H1 (cell line): ENCODE results near the gene ZNF385C. TPM values are rescaled to one million over a fixed set of nuclear protein-coding genes. Genes with fewer than 3 reads are reported as not detected.

Experiments
- CTCF ChIA-PET: fragments of 300-600 bp; sonication (Branson Sonifier 250); formaldehyde crosslinking; loops from one replicate; lab custom pipeline; 2021; ENCODE audit not compliant: partially characterized antibody; lab: Charles Lee
- POLR2A ChIA-PET: fragments of 300-600 bp; sonication (Branson Sonifier 250); formaldehyde crosslinking; loops from one replicate; lab custom pipeline; 2021; ENCODE audit warnings: inconsistent platforms; ENCODE audit not compliant: partially characterized antibody; lab: Charles Lee
- DNase-seq, 2 experiments: peaks; one replicate each; pipeline versions ENCODE4 v3.0.0 to v3.0.0-alpha.2; 2010 to 2022; ENCODE audit warnings: low spot score in 2 of 2, low read depth in 1 of 2, mixed read lengths in 1 of 2
- FAIRE-seq: peaks from 2 replicates; lab custom pipeline; 2011; peaks lifted over from hg19 to GRCh38; lab: Jason Lieb, UNC
- H2AFZ ChIP-seq: 2 replicates; pipeline ENCODE4 v1.8.1; 2012; ENCODE audit warnings: low read length, inconsistent platforms
- H2AK5ac ChIP-seq: 2 replicates; pipeline ENCODE4 v1.6.1; 2013; ENCODE audit warnings: low read depth, low read length
- H2BK120ac ChIP-seq: replicated peaks from 2 replicates; pipeline ENCODE3; 2013; ENCODE audit warnings: low read depth, low read length, inconsistent platforms
- H2BK12ac ChIP-seq: 2 replicates; pipeline ENCODE4 v1.6.1; 2013; ENCODE audit warnings: low read depth, low read length
- H2BK15ac ChIP-seq: 2 replicates; pipeline ENCODE4 v1.6.1; 2013; ENCODE audit warnings: low read length
- H2BK20ac ChIP-seq: 2 replicates; pipeline ENCODE4 v1.6.1; 2013; ENCODE audit warnings: low read length
- H2BK5ac ChIP-seq: 2 replicates; pipeline ENCODE4 v1.6.1; 2013; ENCODE audit warnings: low read depth, low read length
- H3K14ac ChIP-seq: 2 replicates; pipeline ENCODE4 v1.6.1; 2013; ENCODE audit warnings: inconsistent platforms; ENCODE audit not compliant: insufficient read length
- H3K18ac ChIP-seq: 2 replicates; pipeline ENCODE4 v1.6.1; 2013; ENCODE audit warnings: low read length; ENCODE audit errors: extremely low read depth
- H3K23ac ChIP-seq: 2 replicates; pipeline ENCODE4 v1.6.1; 2013; ENCODE audit warnings: inconsistent platforms; ENCODE audit not compliant: insufficient read length
- H3K23me2 ChIP-seq: 2 replicates; pipeline ENCODE4 v1.6.1; 2013; ENCODE audit warnings: low read depth, low read length
- H3K27ac ChIP-seq: 2 replicates; pipeline ENCODE4 v1.6.1; 2011; ENCODE audit warnings: low read depth, low read length, inconsistent platforms
- H3K27me3 ChIP-seq, 4 experiments: replicated peaks in 1 of 4; 1 replicate in 1 of 4; 2 replicates in 3 of 4; pipeline versions ENCODE4 v1.6.1 to v1.8.1; 2011 to 2013; ENCODE audit warnings: low read length in 3 of 4, mild to moderate bottlenecking in 3 of 4, inconsistent platforms in 2 of 4, mixed read lengths in 2 of 4, moderate library complexity in 1 of 4; ENCODE audit not compliant: control insufficient read depth in 3 of 4, insufficient read depth in 3 of 4; ENCODE audit errors: extremely low read depth in 1 of 4
- H3K36me3 ChIP-seq, 4 experiments: 2 replicates each; pipeline versions ENCODE4 v1.6.1 to v1.8.1; 2011 to 2013; ENCODE audit warnings: mild to moderate bottlenecking in 4 of 4, low read length in 3 of 4, moderate library complexity in 2 of 4, control low read depth in 1 of 4, inconsistent platforms in 1 of 4; ENCODE audit not compliant: insufficient read depth in 4 of 4, control insufficient read depth in 2 of 4
- H3K4ac ChIP-seq: replicated peaks from 2 replicates; pipeline ENCODE3; 2013; ENCODE audit warnings: low read length, low read depth, mixed read lengths, inconsistent platforms; ENCODE audit not compliant: insufficient read length
- H3K4me1 ChIP-seq, 4 experiments: replicated peaks in 1 of 4; 1 replicate in 1 of 4; 2 replicates in 3 of 4; pipeline versions ENCODE4 v1.6.1 to v1.8.1; 2011 to 2013; ENCODE audit warnings: low read length in 3 of 4, inconsistent platforms in 2 of 4, mixed read lengths in 1 of 4; ENCODE audit not compliant: insufficient read depth in 4 of 4, control insufficient read depth in 3 of 4
- H3K4me2 ChIP-seq, 2 experiments: 2 replicates each; pipeline versions ENCODE4 v1.6.1 to v1.8.1; 2011 to 2013; ENCODE audit warnings: low read depth in 2 of 2, low read length in 2 of 2, control low read depth in 1 of 2, inconsistent platforms in 1 of 2, mild to moderate bottlenecking in 1 of 2; ENCODE audit not compliant: insufficient read depth in 1 of 2
- H3K4me3 ChIP-seq, 4 experiments: fragments of 200-600, 300-600 bp in 1 of 4; sonication (generic), shearing (Covaris generic), sonication (Bioruptor Twin) in 1 of 4; 2 replicates each; pipeline versions ENCODE4 v1.5.1 to v1.8.1; 2011 to 2016; ENCODE audit warnings: low read length in 4 of 4, low read depth in 3 of 4, control low read depth in 2 of 4, inconsistent platforms in 2 of 4, mild to moderate bottlenecking in 2 of 4, mixed read lengths in 1 of 4, moderate library complexity in 1 of 4; ENCODE audit not compliant: insufficient read depth in 2 of 4; ENCODE audit errors: extremely low read depth in 1 of 4
- H3K56ac ChIP-seq: replicated peaks from 2 replicates; pipeline ENCODE3; 2013; ENCODE audit warnings: low read depth, mild to moderate bottlenecking, mixed read lengths, low read length, inconsistent platforms; ENCODE audit not compliant: insufficient read length
- H3K79me1 ChIP-seq: 2 replicates; pipeline ENCODE4 v1.6.1; 2013; ENCODE audit warnings: low read depth, low read length, control low read depth
- H3K79me2 ChIP-seq, 2 experiments: 2 replicates each; pipeline versions ENCODE4 v1.6.1 to v1.8.1; 2012 to 2013; ENCODE audit warnings: low read length in 2 of 2, mild to moderate bottlenecking in 2 of 2, inconsistent platforms in 1 of 2; ENCODE audit not compliant: insufficient read depth in 2 of 2, control insufficient read depth in 1 of 2
- H3K9ac ChIP-seq, 4 experiments: replicated peaks in 1 of 4; 1 replicate in 1 of 4; 2 replicates in 3 of 4; pipeline versions ENCODE4 v1.6.1 to v1.8.1; 2011 to 2013; ENCODE audit warnings: low read depth in 3 of 4, low read length in 3 of 4, control low read depth in 2 of 4, mild to moderate bottlenecking in 2 of 4, moderate library complexity in 2 of 4, inconsistent platforms in 1 of 4; ENCODE audit errors: extremely low read depth in 1 of 4
- H3K9me3 ChIP-seq, 2 experiments: 2 replicates each; pipeline versions ENCODE4 v1.6.1 to v1.8.1; 2012 to 2013; ENCODE audit warnings: mild to moderate bottlenecking in 2 of 2, moderate library complexity in 2 of 2, control low read depth in 1 of 2, inconsistent platforms in 1 of 2, low read depth in 1 of 2, low read length in 1 of 2, mixed read lengths in 1 of 2; ENCODE audit not compliant: insufficient read depth in 2 of 2
- H4K20me1 ChIP-seq, 2 experiments: replicated peaks in 1 of 2; 2 replicates each; pipeline versions ENCODE3 to v1.8.1; 2011 to 2013; ENCODE audit warnings: inconsistent platforms in 2 of 2, low read length in 2 of 2, mild to moderate bottlenecking in 1 of 2; ENCODE audit not compliant: insufficient read depth in 2 of 2, control insufficient read depth in 1 of 2
- H4K5ac ChIP-seq: 2 replicates; pipeline ENCODE4 v1.6.1; 2013; ENCODE audit warnings: low read length, low read depth, mixed read lengths, inconsistent platforms; ENCODE audit not compliant: insufficient read length
- H4K8ac ChIP-seq: 2 replicates; pipeline ENCODE4 v1.8.0; 2013; ENCODE audit warnings: mild to moderate bottlenecking, moderate library complexity, low read length, inconsistent platforms; ENCODE audit not compliant: insufficient read depth; ENCODE audit errors: extremely low read depth
- H4K91ac ChIP-seq: replicated peaks from 2 replicates; pipeline ENCODE3; 2013; ENCODE audit warnings: low read length, mixed read lengths, inconsistent platforms; ENCODE audit not compliant: insufficient read length
- BACH1 ChIP-seq: IDR thresholded peaks from 2 replicates; pipeline ENCODE4 v1.6.1; 2012; ENCODE audit warnings: low read length, improper control_type of control experiment
- BCL11A ChIP-seq, 2 experiments: IDR thresholded peaks; one replicate each; pipeline ENCODE4 v1.6.1; 2011; ENCODE audit warnings: low read depth in 2 of 2, low read length in 2 of 2, mild to moderate bottlenecking in 2 of 2
- CBX8 ChIP-seq: fragments of 300-800, 300-1000 bp; sonication (generic); IDR thresholded peaks from 2 replicates; pipeline ENCODE4 v1.7.1; 2016; ENCODE audit warnings: low read depth, low read length, borderline replicate concordance
- JUN ChIP-seq: IDR thresholded peaks from 2 replicates; pipeline ENCODE4 v1.6.1; 2011; ENCODE audit warnings: low read depth, mild to moderate bottlenecking, improper control_type of control experiment, low read length
- JUND ChIP-seq: IDR thresholded peaks from 2 replicates; pipeline ENCODE4 v1.6.1; 2011; ENCODE audit warnings: mild to moderate bottlenecking, improper control_type of control experiment, low read length
- SP4 ChIP-seq: IDR thresholded peaks from 2 replicates; pipeline ENCODE4 v1.6.1; 2012; ENCODE audit warnings: low read length, inconsistent platforms
- TAF1 ChIP-seq: IDR thresholded peaks from 2 replicates; pipeline ENCODE4 v1.6.1; 2011; ENCODE audit warnings: mild to moderate bottlenecking, low read depth, low read length
- WGBS, 2 experiments: shearing (Covaris generic) in 1 of 2; methylation state at CpG; one replicate each; pipeline versions ENCODE4 v1.1.6 to v1.1.7; 2013 to 2015; ENCODE audit warnings: low lambda C conversion rate in 2 of 2, mixed read lengths in 2 of 2, inconsistent platforms in 1 of 2, low coverage in 1 of 2, missing lambda C conversion rate in 1 of 2; ENCODE audit not compliant: insufficient replicate concordance in 2 of 2, insufficient coverage in 1 of 2, insufficient read length in 1 of 2; ENCODE audit errors: extremely low coverage in 1 of 2, missing lambda C conversion rate in 1 of 2; 5-methylcytosine and 5-hydroxymethylcytosine counted together
- polyA plus RNA-seq, 7 experiments: library from polyadenylated mRNA; depleted of rRNA in 3 of 7; stranded (reverse) in 5 of 7; unstranded in 2 of 7; fragments of >200 nt in 5 of 7; fragments of 200-250 nt in 2 of 7; gene quantifications; 1 replicate in 5 of 7; 2 replicates in 1 of 7; 4 replicates in 1 of 7; pipeline versions ENCODE4 v1.2.1 to v1.2.3, GENCODE V29; 2011 to 2013; ENCODE audit warnings: missing spikeins in 2 of 7, mixed read lengths in 2 of 7
- total RNA-seq: library from RNA; stranded (reverse); fragmentation: NEBNext Ultra II Directional; extraction: Animal tissue kit (Norgen Biotek cat#: 25700); gene quantifications from 2 replicates; pipeline ENCODE4 v1.2.1, GENCODE V29; 2021

ZNF385C gene
- total and polyA plus RNA-seq, 2 of the 8 experiments (the other 6 are each of a cell fraction or from before 2014, with no cell fraction given), result 3.9 to 6.1 TPM

DNA sequence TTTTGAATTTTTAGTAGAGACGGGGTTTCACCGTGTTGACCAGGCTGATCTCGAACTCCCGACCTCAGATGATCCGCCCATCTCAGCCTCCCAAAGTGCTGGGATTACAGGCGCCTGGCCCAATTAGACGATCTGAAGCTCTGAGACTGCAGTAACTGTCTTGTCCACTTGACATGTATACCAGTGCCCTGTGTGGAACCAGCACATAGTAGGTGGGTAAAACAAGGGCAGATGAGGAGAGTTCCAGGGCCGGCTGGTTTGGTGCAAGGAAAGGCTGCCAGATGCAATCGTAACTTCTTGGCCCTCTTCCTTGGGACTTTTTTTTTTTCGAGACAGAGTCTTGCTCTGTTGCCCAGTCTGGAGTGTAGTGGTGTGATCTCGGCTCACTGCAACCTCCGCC, 50.9 kb downstream of the ZNF385C start:
- Histone ChIP-seq H4K20me1 (no peaks in the 10 kb centered on the region), H3K9me3 (no peaks in the 10 kb centered on the region), H3K27me3 (peaks cover 0 to 4% (median 1%) of the 10 kb centered on the region in 4 experiments; a peak in 3 of 7 replicates), H2BK15ac (no peak overlapping the region), H3K23ac (no peak overlapping the region), H4K91ac (no peak overlapping the region), H3K56ac (no peak overlapping the region), H3K79me2 (no peaks in the 10 kb centered on the region), H3K4me2 (no peak overlapping the region), H2BK5ac (no peak overlapping the region), H3K14ac (no peak overlapping the region), H3K4ac (no peak overlapping the region), H3K4me1 (peaks cover 0 to 8% (median 2%) of the 10 kb centered on the region in 4 experiments; a peak in 5 of 7 replicates), H3K36me3 (no peaks in the 10 kb centered on the region), H2AFZ (no peak overlapping the region), H3K27ac (no peak overlapping the region), H3K79me1 (no peaks in the 10 kb centered on the region), H3K4me3 (no peak overlapping the region), H2AK5ac (no peak overlapping the region), H2BK12ac (no peak overlapping the region), H2BK20ac (no peak overlapping the region), H4K8ac (no peak overlapping the region), H4K5ac (no peak overlapping the region), H3K18ac (no peak overlapping the region), H2BK120ac (no peak overlapping the region), H3K9ac (no peak overlapping the region), H3K23me2 (peaks cover 8% of the 10 kb centered on the region; the same call in 1 of the 2 replicates)
- ChIA-PET CTCF (interaction anchor here (1.3 to 38.8 kb wide), 3 partner anchors 18 to 59 kb away, joined by 5 to 1084 read pairs (median 191); partner anchors contain the start of genes DHX58, HSPB9, KAT2A and ZNF385C), POLR2A (interaction anchor here (0.7 kb wide), 1 partner anchor 64 kb away, joined by 3 read pairs; no protein-coding TSS in a partner anchor)
- no peak for FAIRE-seq
- WGBS, 2 experiments, result 78% methylated on average over 11 of the region's 12 CpGs; no CpG with 5 or more reads in 1 of the 2 experiments
- no peak for DNase-seq
- TF ChIP-seq CBX8 (no peak), BCL11A (IDR thresholded peaks at IDR 0.05; ENCODE audit: low read depth in 2 of 2, low read length in 2 of 2) (no peak), JUN (no peak), TAF1 (no peak), JUND (no peak), SP4 (no peak), BACH1 (no peak)
